Neuronal stem cell (in vitro differentiated cells): ENCODE data around the gene RTEL1.
A peak's percentile ranks its signal among the peaks of the same experiment; 100 is the strongest.

Experiments
- DNase-seq: peaks from one replicate; pipeline ENCODE4 v3.0.0-alpha.2; 2013; ENCODE audit warnings: low spot score
- H2AFZ ChIP-seq: one replicate; pipeline ENCODE4 v1.6.1; 2013; ENCODE audit warnings: mild to moderate bottlenecking, low read length, inconsistent platforms
- H2AK5ac ChIP-seq: 2 replicates; pipeline ENCODE4 v1.6.1; 2013; ENCODE audit warnings: low read depth, mild to moderate bottlenecking, inconsistent platforms, low read length, moderate library complexity, mixed read lengths
- H2BK120ac ChIP-seq: 2 replicates; pipeline ENCODE4 v1.6.1; 2013; ENCODE audit warnings: low read depth, mild to moderate bottlenecking, inconsistent platforms, low read length, moderate library complexity, mixed read lengths
- H2BK12ac ChIP-seq: one replicate; pipeline ENCODE4 v1.6.1; 2013; ENCODE audit warnings: low read length, inconsistent platforms
- H2BK15ac ChIP-seq: 2 replicates; pipeline ENCODE4 v1.6.1; 2013; ENCODE audit warnings: mild to moderate bottlenecking, low read length, inconsistent platforms, mixed read lengths
- H2BK5ac ChIP-seq: one replicate; pipeline ENCODE4 v1.6.1; 2013; ENCODE audit warnings: inconsistent platforms, mild to moderate bottlenecking, low read length, moderate library complexity
- H3K14ac ChIP-seq: one replicate; pipeline ENCODE4 v1.6.1; 2013; ENCODE audit warnings: low read length, inconsistent platforms
- H3K18ac ChIP-seq: 2 replicates; pipeline ENCODE4 v1.6.1; 2013; ENCODE audit warnings: low read length, inconsistent platforms
- H3K23ac ChIP-seq: 2 replicates; pipeline ENCODE4 v1.6.1; 2013; ENCODE audit warnings: low read depth, mild to moderate bottlenecking, mixed read lengths, low read length, inconsistent platforms; ENCODE audit not compliant: poor library complexity
- H3K27ac ChIP-seq: replicated peaks from 3 replicates; pipeline ENCODE4 v1.5.1; 2013; ENCODE audit warnings: low read length, inconsistent platforms
- H3K27me3 ChIP-seq, 3 experiments: 2 replicates each; pipeline ENCODE4 v1.6.1; 2013; ENCODE audit warnings: low read length in 3 of 3, mild to moderate bottlenecking in 2 of 3, inconsistent platforms in 1 of 3, low read depth in 1 of 3, mixed read lengths in 1 of 3, moderate library complexity in 1 of 3; ENCODE audit not compliant: control insufficient read depth in 3 of 3, insufficient read depth in 3 of 3
- H3K36me3 ChIP-seq, 2 donors: replicated peaks in 1 of 2; 2 replicates each; pipeline ENCODE4 v1.6.1; 2013; ENCODE audit warnings: low read length in 2 of 2; ENCODE audit not compliant: control insufficient read depth in 2 of 2, insufficient read depth in 2 of 2
- H3K4ac ChIP-seq: 2 replicates; pipeline ENCODE4 v1.6.1; 2013; ENCODE audit warnings: inconsistent platforms, mild to moderate bottlenecking, low read length, moderate library complexity
- H3K4me1 ChIP-seq, 2 donors: 1 replicate in 1 of 2; 2 replicates in 1 of 2; pipeline ENCODE4 v1.6.1; 2013; ENCODE audit warnings: low read length in 2 of 2, low read depth in 1 of 2; ENCODE audit not compliant: control insufficient read depth in 2 of 2, insufficient read depth in 1 of 2
- H3K4me2 ChIP-seq: one replicate; pipeline ENCODE4 v1.6.1; 2013; ENCODE audit warnings: mild to moderate bottlenecking, low read length, inconsistent platforms; ENCODE audit not compliant: insufficient read depth, poor library complexity, severe bottlenecking
- H3K4me3 ChIP-seq, 2 donors: 2 replicates each; pipeline ENCODE4 v1.5.1; 2013; ENCODE audit warnings: low read length in 2 of 2, mild to moderate bottlenecking in 2 of 2, inconsistent platforms in 1 of 2, moderate library complexity in 1 of 2
- H3K79me1 ChIP-seq: one replicate; pipeline ENCODE4 v1.6.1; 2013; ENCODE audit warnings: low read depth, mild to moderate bottlenecking, inconsistent platforms, low read length, moderate library complexity
- H3K9ac ChIP-seq: one replicate; pipeline ENCODE4 v1.6.1; 2013; ENCODE audit warnings: mild to moderate bottlenecking, low read depth, low read length, inconsistent platforms; ENCODE audit not compliant: poor library complexity
- H3K9me3 ChIP-seq, 2 donors: replicated peaks in 1 of 2; 2 replicates each; pipeline versions ENCODE3 to v1.6.1; 2013; ENCODE audit warnings: low read length in 2 of 2, mild to moderate bottlenecking in 2 of 2, inconsistent platforms in 1 of 2, low read depth in 1 of 2, mixed read lengths in 1 of 2, moderate library complexity in 1 of 2; ENCODE audit not compliant: control insufficient read depth in 2 of 2, insufficient read depth in 1 of 2
- H4K8ac ChIP-seq: one replicate; pipeline ENCODE4 v1.6.1; 2013; ENCODE audit warnings: low read depth, mild to moderate bottlenecking, inconsistent platforms, low read length, moderate library complexity
- H4K91ac ChIP-seq: one replicate; pipeline ENCODE4 v1.6.1; 2013; ENCODE audit warnings: low read length, low read depth, mild to moderate bottlenecking, inconsistent platforms; ENCODE audit not compliant: poor library complexity
- WGBS, 2 donors: extraction: QIAGEN DNeasy Blood & Tissue Kit; methylation state at CpG; one replicate each; pipeline ENCODE4 v1.1.7; 2013; ENCODE audit warnings: missing lambda C conversion rate in 2 of 2, mixed read lengths in 1 of 2; ENCODE audit not compliant: insufficient read length in 2 of 2, insufficient replicate concordance in 1 of 2; ENCODE audit errors: extremely low coverage in 2 of 2; 5-methylcytosine and 5-hydroxymethylcytosine counted together

RTEL1 gene

DNA sequence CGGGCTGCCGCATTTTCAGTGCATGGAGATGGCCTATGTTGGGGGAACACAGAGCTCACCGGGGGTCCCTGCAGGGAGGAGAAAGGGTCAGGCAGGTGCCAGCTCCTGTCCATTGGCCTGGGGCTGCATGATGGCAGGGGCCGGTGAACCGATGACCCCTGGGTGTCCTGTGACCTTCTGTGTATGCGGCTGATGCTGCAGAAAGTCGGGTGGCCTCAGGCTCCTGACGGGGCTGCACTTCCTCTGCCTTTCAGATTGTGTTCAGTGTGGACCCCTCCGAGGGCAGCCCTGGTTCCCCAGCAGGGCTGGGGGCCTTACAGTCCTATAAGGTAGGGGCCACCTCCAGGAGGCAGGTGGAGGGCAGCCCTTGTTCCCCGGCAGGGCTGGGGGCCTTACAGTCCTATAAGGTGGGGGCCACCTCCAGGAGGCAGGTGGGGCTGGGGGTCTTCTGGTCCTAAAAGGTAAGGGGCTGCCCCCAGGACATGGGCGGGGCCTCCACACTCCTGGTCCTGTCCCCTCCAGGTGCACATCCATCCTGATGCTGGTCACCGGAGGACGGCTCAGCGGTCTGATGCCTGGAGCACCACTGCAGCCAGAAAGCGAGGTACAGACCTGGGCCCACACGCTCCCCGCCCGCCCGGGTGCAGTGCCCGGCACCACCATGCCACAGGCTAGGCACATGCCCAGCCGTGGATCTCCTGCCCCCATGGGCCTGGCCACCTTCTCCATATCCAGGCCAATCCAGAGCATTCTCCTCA is 27.3 kb downstream of the RTEL1 start:
- peak overlapping the region; percentile 21 for H3K14ac ChIP-seq
- H3K79me1 ChIP-seq = peaks cover 4% of the 10 kb centered on the region
- H2AFZ ChIP-seq = no peak overlapping the region
- peak overlapping the region; percentile 90 for H2BK12ac ChIP-seq
- DNase-seq = no peak
- H3K4me2 ChIP-seq = no peak overlapping the region
- H2AK5ac ChIP-seq = peak overlapping the region; percentile 96
- no peak overlapping the region for H3K4ac ChIP-seq
- peaks cover 2 to 23% of the 10 kb centered on the region in 2 donors for H3K36me3 ChIP-seq
- no peak overlapping the region for H2BK120ac ChIP-seq
- peaks cover 14 to 17% of the 10 kb centered on the region in 2 donors for H3K4me1 ChIP-seq
- peak overlapping the region; percentile 93 for H3K18ac ChIP-seq
- peak overlapping the region; percentile 92 for H4K91ac ChIP-seq
- no peak overlapping the region for H3K23ac ChIP-seq
- H3K27ac ChIP-seq = no peak overlapping the region
- H2BK15ac ChIP-seq = peak overlapping the region; percentile 67
- peak overlapping the region; percentile 97 for H2BK5ac ChIP-seq
- H3K27me3 ChIP-seq = no peaks in the 10 kb centered on the region
- peak overlapping the region; percentile 88 for H3K9ac ChIP-seq
- no peak overlapping the region for H3K4me3 ChIP-seq
- peaks cover 0 to 5% of the 10 kb centered on the region in 2 donors for H3K9me3 ChIP-seq
- H4K8ac ChIP-seq = peak overlapping the region; percentile 29
- no CpG with 5 or more reads among the region's 21 CpGs for WGBS, 2 donors

- no peak overlapping the region for H3K4me2 ChIP-seq
- no peak overlapping the region for H2AFZ ChIP-seq
- DNase-seq = no peak
- H3K27me3 ChIP-seq = no peaks in the 10 kb centered on the region
- peak overlapping the region; percentile 92 for H4K91ac ChIP-seq
- peak overlapping the region; percentile 93 for H3K18ac ChIP-seq
- no peak overlapping the region for H3K4me3 ChIP-seq
- H2AK5ac ChIP-seq = peak overlapping the region; percentile 96
- H3K9me3 ChIP-seq = peaks cover 0 to 5% of the 10 kb centered on the region in 2 donors
- H2BK5ac ChIP-seq = peak overlapping the region; percentile 97
- H3K36me3 ChIP-seq = peaks cover 2 to 20% of the 10 kb centered on the region in 2 donors
- no CpG with 5 or more reads among the region's 24 CpGs for WGBS, 2 donors
- H3K14ac ChIP-seq = peak overlapping the region; percentile 21
- peak overlapping the region; percentile 67 for H2BK15ac ChIP-seq
- peak overlapping the region; percentile 90 for H2BK12ac ChIP-seq
- peak overlapping the region; percentile 89 for H3K4ac ChIP-seq
- H3K27ac ChIP-seq = peak overlapping the region; percentile 49
- peak overlapping the region; percentile 88 for H3K9ac ChIP-seq
- H3K23ac ChIP-seq = peak overlapping the region; percentile 58
- H2BK120ac ChIP-seq = no peak overlapping the region
- H4K8ac ChIP-seq = peak overlapping the region; percentile 70
- H3K4me1 ChIP-seq = peaks cover 14 to 17% of the 10 kb centered on the region in 2 donors
- H3K79me1 ChIP-seq = peaks cover 4% of the 10 kb centered on the region
Measured at GRCh38 chr20:63686094-63686491, 28.0 kb downstream of the RTEL1 start.

DNA sequence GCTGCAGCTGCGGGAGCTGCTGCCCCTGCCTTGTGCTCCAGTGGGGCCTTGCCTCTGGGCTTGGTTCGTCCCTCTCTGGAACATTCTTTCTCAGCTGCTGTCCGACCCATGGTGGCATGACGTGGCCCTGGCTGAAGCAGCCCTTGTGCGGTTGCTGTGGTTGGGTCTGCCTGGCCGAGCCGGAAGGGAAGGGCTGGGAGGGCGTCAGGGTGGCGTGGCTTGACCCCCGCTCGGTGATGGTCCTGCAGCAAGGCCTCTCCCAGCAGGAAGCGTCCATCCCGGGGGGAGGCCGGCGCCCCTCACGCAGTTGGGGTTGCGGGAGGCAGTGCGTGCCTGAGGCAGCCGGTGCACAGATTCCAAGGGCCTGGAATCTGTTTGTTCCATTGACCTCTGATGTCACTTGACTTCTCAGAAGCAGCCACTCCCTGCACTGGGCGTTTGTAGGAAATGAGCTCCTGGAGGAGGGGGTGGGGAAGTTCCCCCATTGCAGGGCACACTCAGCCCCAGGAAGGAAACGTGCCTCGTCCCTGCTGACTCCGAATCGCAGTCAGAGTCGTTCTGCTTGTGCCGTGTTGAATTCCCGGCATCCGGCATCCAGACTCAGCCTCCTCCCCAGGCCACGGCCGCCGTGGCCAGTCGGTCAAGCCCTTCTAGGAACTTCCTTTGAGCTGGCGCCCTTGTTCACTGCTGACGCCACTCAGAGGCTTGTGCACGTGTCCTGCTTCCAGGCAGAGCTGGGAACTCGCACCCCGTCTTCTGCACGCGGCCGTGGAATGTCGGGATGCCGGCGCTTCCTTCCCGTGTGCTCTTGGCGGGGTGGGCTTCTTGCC is 28.6 kb downstream of the RTEL1 start:
- no peak overlapping the region for H3K4me3 ChIP-seq
- no peak overlapping the region for H2BK120ac ChIP-seq
- peak overlapping the region; percentile 49 for H3K27ac ChIP-seq
- H3K9me3 ChIP-seq = peaks cover 0 to 4% of the 10 kb centered on the region in 2 donors
- peak overlapping the region; percentile 88 for H3K9ac ChIP-seq
- H3K79me1 ChIP-seq = peaks cover 2% of the 10 kb centered on the region
- WGBS, 2 donors = no CpG with 5 or more reads among the region's 45 CpGs
- H2AFZ ChIP-seq = peak overlapping the region; percentile 62
- peak overlapping the region; percentile 93 for H3K18ac ChIP-seq
- H3K23ac ChIP-seq = peak overlapping the region; percentile 58
- H4K91ac ChIP-seq = no peak overlapping the region
- H3K4me1 ChIP-seq = peaks cover 14 to 17% of the 10 kb centered on the region in 2 donors
- H3K14ac ChIP-seq = peak overlapping the region; percentile 25
- no peak overlapping the region for H3K4me2 ChIP-seq
- no peaks in the 10 kb centered on the region for H3K27me3 ChIP-seq
- peak overlapping the region; percentile 30 for H2BK12ac ChIP-seq
- H2BK15ac ChIP-seq = peak overlapping the region; percentile 49
- peaks cover 2 to 19% of the 10 kb centered on the region in 2 donors for H3K36me3 ChIP-seq
- DNase-seq = no peak
- H3K4ac ChIP-seq = peak overlapping the region; percentile 4
- peak overlapping the region; percentile 96 for H2AK5ac ChIP-seq
- peak overlapping the region; percentile 70 for H4K8ac ChIP-seq
- H2BK5ac ChIP-seq = peak overlapping the region; percentile 97
